GM12891 (cell line): ENCODE data around the gene CFAP206.

ENCODE experiments used
- DNase-seq: peaks from one replicate; pipeline ENCODE4 v3.0.0; 2011; ENCODE audit warnings: low spot score; ENCODE audit not compliant: insufficient read length
- FAIRE-seq: peaks from 2 replicates; lab custom pipeline; 2011; peaks lifted over from hg19 to GRCh38; lab: Jason Lieb, UNC
- PAX5 ChIP-seq: IDR thresholded peaks from 2 replicates; pipeline ENCODE4 v1.6.1; 2011; ENCODE audit warnings: low read length, moderate library complexity, mild to moderate bottlenecking; ENCODE audit not compliant: insufficient read depth, severe bottlenecking
- POLR2A ChIP-seq: IDR thresholded peaks from 2 replicates; pipeline ENCODE4 v1.6.1; 2011; ENCODE audit warnings: low read depth, low read length, control low read depth
- POLR2AphosphoS5 ChIP-seq: IDR thresholded peaks from 2 replicates; pipeline ENCODE4 v1.6.1; 2011; ENCODE audit warnings: low read depth, low read length, control low read depth
- POU2F2 ChIP-seq: IDR thresholded peaks from 2 replicates; pipeline ENCODE4 v1.6.1; 2011; ENCODE audit warnings: low read depth, mild to moderate bottlenecking, control low read depth, low read length, moderate library complexity
- SPI1 ChIP-seq: IDR thresholded peaks from 2 replicates; pipeline ENCODE4 v1.6.1; 2011; ENCODE audit warnings: low read depth, low read length, control low read depth
- TAF1 ChIP-seq: IDR thresholded peaks from 2 replicates; pipeline ENCODE4 v1.6.1; 2011; ENCODE audit warnings: low read depth, low read length, control low read depth

CFAP206 gene

GRCh38 chr6:87384449-87384848 lies 23.3 kb upstream of the CFAP206 start:
- TF ChIP-seq TAF1 = no peak
- no peak for TF ChIP-seq PAX5
- no peak for TF ChIP-seq POU2F2
- no peak for TF ChIP-seq POLR2A
- no peak for TF ChIP-seq POLR2AphosphoS5
- TF ChIP-seq SPI1 = no peak
- no peak for DNase-seq
- FAIRE-seq = no peak

GRCh38 chr6:87391334-87391733 lies 16.4 kb upstream of the CFAP206 start:
- DNase-seq (no peak), FAIRE-seq (peak; percentile 69)
- TF ChIP-seq POLR2A (no peak), PAX5 (no peak), POLR2AphosphoS5 (no peak), SPI1 (no peak), POU2F2 (no peak), TAF1 (no peak)

- TF ChIP-seq POLR2AphosphoS5 = no peak
- TF ChIP-seq TAF1 = no peak
- no peak for TF ChIP-seq POLR2A
- no peak for TF ChIP-seq PAX5
- TF ChIP-seq POU2F2 = no peak
- no peak for TF ChIP-seq SPI1
- DNase-seq = no peak
- FAIRE-seq = peak; percentile 82
Observed at GRCh38 chr6:87393026-87393622, 14.6 kb upstream of the CFAP206 start.

GRCh38 chr6:87395431-87395830 lies 12.3 kb upstream of the CFAP206 start:
- TF ChIP-seq POLR2A (no peak), TAF1 (no peak), SPI1 (no peak)
- no peak for DNase-seq
- FAIRE-seq = no peak

GRCh38 chr6:87396595-87397392 lies 11.0 kb upstream of the CFAP206 start:
- FAIRE-seq (peak; percentile 63), DNase-seq (no peak)
- TF ChIP-seq POLR2AphosphoS5 (no peak), SPI1 (peak; percentile 99), PAX5 (no peak), POLR2A (no peak)

GRCh38 chr6:87397656-87398055 lies 10.1 kb upstream of the CFAP206 start:
- TF ChIP-seq SPI1 = no peak
- FAIRE-seq (no peak), DNase-seq (no peak)

- no peak for DNase-seq
- no peak for TF ChIP-seq SPI1
- TF ChIP-seq POLR2A = no peak
- no peak for TF ChIP-seq POLR2AphosphoS5
- TF ChIP-seq TAF1 = no peak
- TF ChIP-seq POU2F2 = no peak
- no peak for TF ChIP-seq PAX5
- peak; percentile 5 for FAIRE-seq
Observed at GRCh38 chr6:87401832-87402231, 5.9 kb upstream of the CFAP206 start.

GRCh38 chr6:87407561-87407900 lies 241 bp upstream of the CFAP206 start:
- TF ChIP-seq SPI1 (no peak), POU2F2 (no peak), POLR2AphosphoS5 (no peak), PAX5 (no peak), POLR2A (no peak), TAF1 (no peak)
- FAIRE-seq (no peak), DNase-seq (no peak)

- TF ChIP-seq SPI1 (no peak), POLR2AphosphoS5 (no peak), POLR2A (no peak), PAX5 (no peak), POU2F2 (no peak), TAF1 (no peak)
- FAIRE-seq = no peak
- no peak for DNase-seq
Observed at GRCh38 chr6:87408721-87409155, 966 bp downstream of the CFAP206 start.

- TF ChIP-seq TAF1 = no peak
- TF ChIP-seq POLR2A = no peak
- no peak for TF ChIP-seq PAX5
- no peak for TF ChIP-seq SPI1
- TF ChIP-seq POLR2AphosphoS5 = no peak
- no peak for TF ChIP-seq POU2F2
- FAIRE-seq = no peak
- no peak for DNase-seq
Observed at GRCh38 chr6:87419266-87419665, 11.5 kb downstream of the CFAP206 start.

GRCh38 chr6:87420360-87420759 lies 12.6 kb downstream of the CFAP206 start:
- FAIRE-seq = no peak
- TF ChIP-seq POLR2A (no peak), PAX5 (no peak), POU2F2 (no peak), POLR2AphosphoS5 (no peak), SPI1 (no peak), TAF1 (no peak)
- no peak for DNase-seq
